Measurements from ENCODE around the gene COL28A1.

GRCh38 chr7:7309203-7309602 is 226.5 kb downstream of the COL28A1 start:
- TF ChIP-seq EZH2 (IDR thresholded peaks at IDR 0.05; ENCODE audit: low read depth) (no peak), CTCF (conservative IDR thresholded peaks at IDR 0.05) (no peak)
